Measurements from ENCODE around the gene PRKAR1B.

Gene PRKAR1B

GRCh38 chr7:534075-534474 lies 193.0 kb downstream of the PRKAR1B start:
- DNase-seq: no peak

DNA sequence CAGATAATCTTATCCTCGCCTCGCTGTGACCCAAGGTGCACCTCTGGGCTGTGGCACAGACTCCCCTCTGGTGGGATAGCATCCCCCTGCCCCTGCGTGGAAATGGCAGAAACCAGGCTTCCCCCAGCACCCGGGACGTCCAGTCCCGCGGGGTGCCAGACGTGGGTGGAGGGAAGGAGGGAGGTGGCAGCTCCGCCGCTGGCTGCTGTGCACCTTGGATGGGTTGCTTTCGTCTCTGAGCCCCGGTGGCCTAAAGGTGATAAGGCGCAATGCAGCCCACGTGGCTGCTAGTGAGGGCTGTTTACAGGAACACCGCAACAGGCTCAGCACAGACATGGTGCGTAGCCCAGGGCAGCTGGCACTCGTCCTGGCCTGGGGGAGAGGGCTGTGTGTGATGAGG lies 193.8 kb downstream of the PRKAR1B start:
- DNase-seq: no peak

- DNase-seq: no peak
These were observed 194.5 kb downstream of the PRKAR1B start for GRCh38 chr7:532379-533143.

- no peak for DNase-seq
These were observed 195.3 kb downstream of the PRKAR1B start for GRCh38 chr7:531777-532176.

- no peak for DNase-seq
These were observed 198.6 kb downstream of the PRKAR1B start for GRCh38 chr7:528451-528850.

GRCh38 chr7:527723-528122 lies 199.4 kb downstream of the PRKAR1B start:
- DNase-seq: no peak

DNA sequence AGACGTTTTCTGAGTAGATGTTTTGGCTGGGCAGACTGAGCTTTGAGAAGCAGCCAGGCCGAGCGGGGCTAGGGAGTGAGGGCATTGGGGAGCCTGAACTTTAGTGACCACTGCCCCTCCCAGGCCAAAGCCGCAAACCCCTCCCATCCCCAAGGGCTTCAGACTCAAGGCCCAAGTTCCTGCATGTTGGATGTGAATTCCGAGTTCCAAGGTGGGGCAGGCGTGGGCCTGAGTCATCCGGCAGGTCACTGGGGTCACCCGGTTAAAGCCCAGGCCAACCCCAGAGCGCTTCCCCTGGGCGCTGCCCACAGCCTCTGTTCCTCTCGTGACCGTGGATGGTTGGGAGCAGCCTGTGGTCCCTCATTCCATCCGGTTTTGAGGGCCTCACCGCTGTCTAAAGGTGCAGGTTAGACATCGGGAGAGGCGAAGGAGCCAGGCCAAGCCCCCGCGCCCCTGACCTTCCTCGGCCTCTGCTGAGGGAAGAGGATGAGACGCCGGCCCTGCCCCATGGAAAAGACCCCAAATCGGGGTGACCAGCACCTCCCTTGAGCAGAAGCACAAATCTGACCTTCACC lies 200.5 kb downstream of the PRKAR1B start:
- no peak for DNase-seq

DNA sequence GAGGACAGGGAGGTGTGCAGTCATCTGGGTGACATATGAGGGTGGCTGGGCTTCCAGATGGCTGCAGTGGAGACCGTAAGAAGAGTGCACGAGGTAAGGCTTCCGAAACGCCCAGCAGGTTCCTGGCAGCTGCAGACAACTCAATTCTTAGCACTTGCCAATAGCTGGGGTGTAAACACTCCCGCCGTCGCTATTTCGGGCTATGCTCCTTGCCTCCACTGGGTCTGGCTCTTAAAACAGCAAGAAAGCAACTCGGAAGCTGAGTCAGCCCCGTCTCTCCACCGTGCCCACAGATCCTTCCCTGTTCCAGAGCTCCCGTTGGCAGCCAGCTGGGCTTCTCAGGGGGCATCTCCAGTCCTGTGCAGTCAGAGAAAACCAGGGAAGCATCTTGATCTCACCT lies 201.3 kb downstream of the PRKAR1B start:
- DNase-seq: no peak

DNA sequence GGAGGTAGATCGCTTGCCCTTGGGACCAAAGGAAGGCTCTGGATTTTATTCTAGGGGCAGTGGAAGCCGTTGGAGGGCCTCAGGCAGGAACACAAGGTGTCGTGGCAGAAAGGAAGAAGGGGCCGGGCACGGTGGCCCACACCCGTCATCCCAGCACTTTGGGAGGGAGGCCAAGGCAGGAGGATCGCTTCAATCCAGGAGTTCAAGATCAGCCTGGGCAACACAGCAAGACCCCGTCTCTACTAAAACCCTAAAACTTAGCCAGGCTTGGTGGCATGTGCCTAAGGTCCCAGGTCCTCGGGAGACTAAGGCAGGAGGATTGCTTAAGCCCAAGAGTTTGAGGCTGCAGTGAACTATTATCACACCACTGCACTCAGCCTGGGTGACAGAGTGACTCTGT lies 202.3 kb downstream of the PRKAR1B start:
- no peak for DNase-seq

- DNase-seq: no peak
These were observed 203.4 kb downstream of the PRKAR1B start for GRCh38 chr7:523347-524336.

DNA sequence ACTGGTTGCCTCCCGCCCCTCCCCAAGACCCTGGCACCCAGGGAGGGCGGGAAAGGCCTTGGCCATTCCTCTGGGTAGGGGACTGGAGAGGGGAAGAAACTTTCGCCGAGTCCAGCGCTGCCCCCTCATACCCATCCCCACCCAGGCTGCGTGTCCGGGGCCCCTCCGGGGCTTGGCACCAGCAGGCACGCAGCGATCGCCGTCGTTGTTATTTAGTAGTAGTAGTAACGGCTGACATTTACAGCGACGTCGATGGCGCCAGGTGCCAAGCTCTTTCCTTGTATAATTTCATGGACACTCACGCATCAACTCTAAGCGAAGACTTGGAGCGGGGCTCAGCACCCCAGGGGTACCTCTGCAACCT lies 204.1 kb downstream of the PRKAR1B start:
- no peak for DNase-seq

- DNase-seq: peak; percentile 26
These were observed 204.8 kb downstream of the PRKAR1B start for GRCh38 chr7:522071-522950.

DNA sequence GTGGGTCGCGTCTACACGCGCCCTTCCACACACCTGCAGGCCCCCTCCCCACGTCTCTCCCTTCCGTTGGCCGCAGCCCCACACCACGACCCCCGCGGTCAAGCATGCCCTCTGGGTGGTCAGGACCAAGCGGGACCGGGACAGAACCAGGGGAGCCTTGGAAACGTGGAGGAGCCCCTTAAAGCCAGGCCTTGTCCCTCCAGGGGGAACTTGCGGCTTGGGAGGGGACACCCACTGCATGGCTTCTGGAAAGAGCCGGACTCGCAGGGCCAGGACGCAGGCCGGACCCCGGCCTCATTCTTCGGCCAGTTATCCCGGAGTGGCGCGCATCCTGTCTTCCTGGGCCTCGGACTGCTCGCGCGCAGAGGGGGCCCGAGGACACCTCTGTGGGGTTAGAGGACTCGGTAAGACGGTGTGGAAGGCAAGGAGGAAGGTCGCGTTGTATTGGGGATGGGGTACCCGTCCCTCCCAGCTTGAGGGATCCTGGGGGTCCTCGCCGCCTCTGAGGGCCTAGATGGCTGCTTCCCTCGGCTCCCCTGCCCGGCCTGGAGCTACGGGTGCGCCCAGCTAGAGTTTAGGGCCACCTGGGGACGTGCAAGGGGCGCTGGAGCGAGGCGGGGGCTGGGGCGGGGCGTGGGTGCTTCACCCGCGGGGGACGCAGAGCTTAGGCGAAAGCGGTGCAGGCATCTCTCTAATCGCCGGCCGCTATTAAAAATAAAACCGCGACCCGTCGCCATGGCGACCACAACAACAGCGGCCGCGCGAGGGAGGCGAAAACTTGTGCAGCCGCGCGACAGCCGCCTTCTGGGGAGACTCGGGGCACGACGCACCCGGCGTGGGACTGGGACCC lies 205.6 kb downstream of the PRKAR1B start:
- DNase-seq: peak; percentile 34

DNA sequence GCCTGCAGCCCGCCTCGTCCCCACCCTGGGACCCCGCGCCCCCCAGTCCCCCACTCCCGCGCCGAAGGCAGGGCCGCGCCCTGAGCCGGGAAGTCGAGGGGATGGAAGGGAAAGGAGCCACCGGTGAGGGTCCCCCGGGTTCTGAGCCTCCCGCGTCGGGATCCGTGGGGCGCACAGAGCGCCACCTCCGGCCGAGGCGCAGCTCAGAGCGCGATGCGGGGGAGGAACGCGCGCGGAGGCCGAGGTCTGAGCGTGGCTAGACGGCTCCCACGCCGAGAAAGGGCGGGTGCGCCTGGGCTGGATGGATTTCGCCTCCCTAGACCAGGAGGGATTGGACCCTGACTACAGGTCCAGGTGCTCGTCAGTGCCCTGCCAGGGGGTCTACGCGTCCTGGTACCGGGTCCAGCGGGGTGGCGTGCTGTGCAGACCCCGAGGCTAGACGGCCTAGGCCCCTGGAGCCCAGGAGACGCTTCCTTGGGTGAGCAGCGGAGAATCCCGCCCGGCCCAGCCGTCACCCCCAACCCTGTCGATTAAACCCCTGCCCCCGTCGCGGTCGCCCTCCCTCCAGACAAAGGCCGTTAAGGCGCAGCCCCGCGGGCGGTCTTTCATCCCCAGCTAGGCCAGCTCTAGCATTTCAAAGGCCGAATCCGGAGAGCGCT lies 206.4 kb downstream of the PRKAR1B start:
- DNase-seq: no peak

DNA sequence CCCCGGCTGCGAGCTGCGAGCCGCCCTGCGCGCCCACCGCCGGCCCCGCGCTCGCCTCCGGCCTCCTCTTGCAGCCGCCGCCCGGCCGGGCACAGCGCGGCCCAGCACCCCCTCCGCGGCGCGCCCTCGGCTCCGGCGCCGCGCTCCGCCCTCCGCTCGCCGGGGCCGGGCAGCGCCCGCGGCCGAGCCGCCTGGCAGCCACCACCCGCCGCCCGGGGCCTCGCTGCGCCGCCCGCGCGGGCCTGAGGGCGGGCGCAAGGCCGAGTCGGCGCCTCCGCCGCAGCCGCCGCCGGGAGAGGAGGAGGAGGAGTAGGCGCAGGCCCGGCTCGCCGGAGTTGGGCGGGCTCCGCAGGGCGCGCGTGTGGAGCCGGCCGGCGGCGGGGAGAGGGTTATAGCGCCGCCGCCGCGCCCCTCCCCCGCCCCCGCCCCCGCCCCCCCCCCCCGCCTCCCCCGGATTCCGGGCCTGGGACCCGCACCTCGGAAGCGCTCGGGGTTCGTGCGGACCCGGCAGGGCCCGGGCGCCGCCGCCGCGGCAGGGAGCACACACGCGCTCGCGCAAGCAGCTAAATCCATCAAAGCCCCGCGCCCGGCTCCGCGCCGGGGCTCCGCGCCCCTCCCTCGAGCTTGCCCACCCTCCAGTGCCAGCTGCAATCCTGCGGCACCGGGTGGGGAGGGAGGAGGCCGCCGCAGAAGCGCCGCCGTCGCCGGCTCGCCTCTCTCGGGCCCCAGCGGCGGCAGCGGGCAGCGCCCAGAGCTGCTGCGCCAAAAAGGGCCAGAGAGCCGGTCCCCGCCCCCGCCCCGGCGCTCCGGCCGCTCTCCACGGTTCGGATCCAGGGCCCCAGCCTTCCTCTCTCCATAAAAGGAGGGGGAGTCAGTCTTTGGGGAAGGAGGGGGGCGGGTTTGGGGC lies 207.3 kb downstream of the PRKAR1B start, which contains the start of gene PDGFA:
TSS of gene PDGFA (minus strand) at position 363 of the 907 bp plus-strand sequence. CDS start 845 bp downstream, outside the sequence.
- peak; percentile 38 for DNase-seq

DNA sequence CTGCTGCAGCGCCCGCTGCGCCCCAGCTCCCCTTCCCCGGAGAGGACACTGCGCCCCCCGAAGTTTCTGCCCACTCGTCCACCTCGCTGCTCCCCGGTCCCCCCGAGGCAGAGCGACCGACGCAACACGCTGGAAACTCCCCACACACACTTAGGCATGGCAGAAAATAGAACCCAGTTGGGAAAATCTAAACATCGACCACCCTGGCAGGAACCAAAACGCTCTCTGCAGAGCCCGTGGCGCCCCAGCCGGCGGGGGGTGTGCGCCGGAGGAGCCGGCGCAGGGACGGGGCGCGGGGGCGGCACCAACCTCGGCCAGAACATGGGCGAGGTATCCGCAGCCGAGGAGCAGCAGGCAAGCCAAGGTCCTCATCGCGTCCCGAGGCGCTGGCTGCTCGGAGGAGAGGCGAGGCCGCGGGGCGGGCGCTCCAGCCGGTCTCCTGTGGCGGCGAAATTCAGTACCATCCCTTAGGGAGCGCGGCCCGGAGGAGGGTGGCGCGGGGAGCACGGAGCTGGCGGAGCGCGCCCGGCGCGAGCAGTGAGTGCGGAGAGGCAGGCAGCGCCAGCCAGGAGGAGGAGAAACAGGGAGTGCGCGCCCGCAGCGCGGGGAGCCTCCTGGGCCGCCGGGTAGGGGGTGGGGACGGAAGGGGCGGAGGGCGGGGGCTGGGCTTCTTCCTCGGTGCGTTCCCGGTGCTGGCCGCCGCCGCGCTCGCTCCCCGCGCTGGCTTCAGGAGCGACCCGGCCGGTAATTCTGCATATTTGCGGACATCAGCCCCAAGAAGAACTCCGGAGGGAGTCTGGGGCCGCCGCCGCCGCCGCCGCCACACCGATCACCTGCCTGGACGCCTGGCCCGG lies 208.2 kb downstream of the PRKAR1B start:
- DNase-seq: peak; percentile 61

GRCh38 chr7:517774-518629 lies 209.1 kb downstream of the PRKAR1B start:
- DNase-seq: peak; percentile 46
